HEK293 (cell line): ENCODE data around the gene EEF1AKMT4.

Source experiments
- CTCF ChIP-seq: fragments of 450-650 bp; formaldehyde crosslinking; IDR thresholded peaks from 2 replicates; pipeline ENCODE4 v1.5.1; 2016; ENCODE audit warnings: missing biosample characterization, missing genetic modification characterization
- ZBTB17 ChIP-seq: fragments of 450-650 bp; formaldehyde crosslinking; IDR thresholded peaks from 2 replicates; pipeline ENCODE4 v1.5.1; 2016; ENCODE audit warnings: missing biosample characterization, missing genetic modification characterization
- ZNF704 ChIP-seq: fragments of 450-650 bp; formaldehyde crosslinking; IDR thresholded peaks from 2 replicates; pipeline ENCODE4 v1.5.1; 2016; ENCODE audit warnings: missing biosample characterization, missing genetic modification characterization

GRCh38 chr3:184283681-184284080, 34.2 kb downstream of the EEF1AKMT4 start:
- TF ChIP-seq ZBTB17 (tag by site-specific recombination) (no peak), CTCF (tag by site-specific recombination) (no peak), ZNF704 (tag by site-specific recombination) (no peak)
